Stomach (tissue), 9 donors: ENCODE results near the gene AGA. TPM values are rescaled to one million over a fixed set of nuclear protein-coding genes. Genes with fewer than 3 reads are reported as not detected.

ENCODE experiments used
- DNase-seq, 2 donors: peaks; one replicate each; pipeline versions ENCODE4 v3.0.0 to v3.0.0-alpha.2; 2013 to 2019
- H3K27ac ChIP-seq, 5 donors: fragments of 200-600 bp in 4 of 5; sonication (generic) in 4 of 5; one replicate each; pipeline ENCODE4 v1.5.1; 2013 to 2019; ENCODE audit warnings: mild to moderate bottlenecking in 1 of 5, moderate library complexity in 1 of 5
- H3K27me3 ChIP-seq, 3 donors: fragments of 200-600 bp; sonication (generic); one replicate each; pipeline ENCODE4 v1.5.1; 2017 to 2019; ENCODE audit warnings: mixed run types in 1 of 3
- H3K36me3 ChIP-seq, 4 donors: fragments of 200-600 bp; sonication (generic); 1 replicate in 3 of 4; 2 replicates in 1 of 4; pipeline ENCODE4 v1.5.1; 2016 to 2019
- H3K4me1 ChIP-seq, 4 donors: fragments of 200-600 bp; sonication (generic); one replicate each; pipeline ENCODE4 v1.5.1; 2016 to 2019
- H3K4me3 ChIP-seq, 4 donors: fragments of 200-600 bp; sonication (generic) in 3 of 4; one replicate each; pipeline ENCODE4 v1.5.1; 2016 to 2019; ENCODE audit warnings: mild to moderate bottlenecking in 1 of 4
- H3K9me3 ChIP-seq, 4 donors: fragments of 200-600 bp; sonication (generic); one replicate each; pipeline ENCODE4 v1.5.1; 2016 to 2019
- CTCF ChIP-seq, 7 experiments: fragments of 450-650 bp in 4 of 7; fragments of 200-600 bp in 3 of 7; sonication (generic) in 3 of 7; IDR thresholded peaks; one replicate each; pipeline ENCODE4 v1.5.1; 2016 to 2019; ENCODE audit warnings: antibody characterized with exemption in 7 of 7, control low read depth in 2 of 7, mild to moderate bottlenecking in 1 of 7
- EP300 ChIP-seq: sonication (generic); formaldehyde crosslinking; IDR thresholded peaks from one replicate; pipeline ENCODE4 v1.6.1; 2017; ENCODE audit warnings: antibody characterized with exemption
- POLR2A ChIP-seq, 4 donors: fragments of 450-650 bp; IDR thresholded peaks; one replicate each; pipeline ENCODE4 v1.6.1; 2016; ENCODE audit warnings: antibody characterized with exemption in 4 of 4, control low read depth in 2 of 4, mild to moderate bottlenecking in 1 of 4, moderate library complexity in 1 of 4
- POLR2AphosphoS5 ChIP-seq, 3 donors: sonication (generic); formaldehyde crosslinking; IDR thresholded peaks; one replicate each; pipeline ENCODE4 v1.6.1; 2016; ENCODE audit warnings: antibody characterized with exemption in 3 of 3
- WGBS, 5 donors: extraction: QIAGEN DNeasy Blood & Tissue Kit in 3 of 5; methylation state at CpG; one replicate each; pipeline versions ENCODE4 v1.1.5 to v1.1.7; 2013 to 2018; 5-methylcytosine and 5-hydroxymethylcytosine counted together
- intact Hi-C: fragments of 100-400 bp; cut with DNase I; formaldehyde crosslinking; loops from one replicate; pipeline ENCODE4 v1.15.1; 2023; ENCODE audit warnings: low total_unique reads
- polyA plus RNA-seq, 3 donors: library from polyadenylated mRNA; stranded (reverse); fragments of 200-250 nt; gene quantifications; one replicate each; pipeline ENCODE4 v1.2.3, GENCODE V29; 2013
- total RNA-seq, 5 donors: library from RNA; depleted of rRNA; stranded (reverse); fragments of >200 nt; gene quantifications; one replicate each; pipeline versions ENCODE4 v1.1.0 to v1.2.3, GENCODE V29; 2014 to 2016
- donor health status: healthy with polysubstance abuse.
- donor health status: Bipolar disorder and iron deficiency.
- donor health status: healthy.

The AGA gene
- total and polyA plus RNA-seq, 8 donors, result 2.3 to 36.4 (median 7.3) TPM

GRCh38 chr4:177455561-177455970, 13.3 kb upstream of the AGA start:
- no peaks in the 10 kb centered on the region for H3K9me3 ChIP-seq
- H3K4me3 ChIP-seq, result no peak overlapping the region
- H3K4me1 ChIP-seq, result no peaks in the 10 kb centered on the region
- H3K36me3 ChIP-seq, result no peaks in the 10 kb centered on the region
- DNase-seq, result peak in 1 of 2 donors; percentile 65
- H3K27ac ChIP-seq, result no peak overlapping the region
- intact Hi-C loops, result no loop called here
- no peak for TF ChIP-seq POLR2AphosphoS5 (IDR thresholded peaks at IDR 0.05)
- TF ChIP-seq EP300, result no peak
- TF ChIP-seq CTCF (IDR thresholded peaks at IDR 0.05), result no peak
- TF ChIP-seq POLR2A (IDR thresholded peaks at IDR 0.05), result no peak
- H3K27me3 ChIP-seq, result no peaks in the 10 kb centered on the region
- 26 to 39% (median 33%) methylated on average over 6 of the region's 6 CpGs for WGBS, 5 donors

- Histone ChIP-seq H3K4me1 (no peaks in the 10 kb centered on the region), H3K27me3 (no peaks in the 10 kb centered on the region), H3K4me3 (no peak overlapping the region), H3K36me3 (no peaks in the 10 kb centered on the region), H3K27ac (no peak overlapping the region), H3K9me3 (no peaks in the 10 kb centered on the region)
- no peak for DNase-seq
- intact Hi-C loops, result no loop called here
- no peak for TF ChIP-seq POLR2A (IDR thresholded peaks at IDR 0.05)
- TF ChIP-seq EP300, result no peak
- no peak for TF ChIP-seq POLR2AphosphoS5 (IDR thresholded peaks at IDR 0.05)
- TF ChIP-seq CTCF (IDR thresholded peaks at IDR 0.05), result no peak
These were observed 10.9 kb upstream of the AGA start for GRCh38 chr4:177453116-177453515.

- Histone ChIP-seq H3K4me1 (no peaks in the 10 kb centered on the region), H3K4me3 (no peak overlapping the region), H3K9me3 (no peaks in the 10 kb centered on the region), H3K27ac (no peak overlapping the region), H3K36me3 (no peaks in the 10 kb centered on the region), H3K27me3 (no peaks in the 10 kb centered on the region)
- no peak for TF ChIP-seq POLR2A (IDR thresholded peaks at IDR 0.05)
- no peak for TF ChIP-seq EP300
- no peak for TF ChIP-seq POLR2AphosphoS5 (IDR thresholded peaks at IDR 0.05)
- no peak for TF ChIP-seq CTCF (IDR thresholded peaks at IDR 0.05)
- DNase-seq, result no peak
- intact Hi-C loops, result no loop called here
- 78 to 97% (median 88%) methylated on average over 1 of the region's 1 CpG for WGBS, 5 donors
These were observed 8.9 kb upstream of the AGA start for GRCh38 chr4:177451108-177451500.

GRCh38 chr4:177450426-177451107, 8.3 kb upstream of the AGA start:
- Histone ChIP-seq H3K4me1 (no peaks in the 10 kb centered on the region), H3K27ac (no peak overlapping the region), H3K36me3 (no peaks in the 10 kb centered on the region), H3K4me3 (no peak overlapping the region), H3K27me3 (no peaks in the 10 kb centered on the region), H3K9me3 (no peaks in the 10 kb centered on the region)
- TF ChIP-seq EP300 (no peak), CTCF (IDR thresholded peaks at IDR 0.05) (no peak), POLR2AphosphoS5 (IDR thresholded peaks at IDR 0.05) (no peak), POLR2A (IDR thresholded peaks at IDR 0.05) (no peak)
- intact Hi-C loops, result no loop called here
- no peak for DNase-seq
- WGBS, 5 donors, result 88 to 95% (median 93%) methylated on average over 4 of the region's 4 CpGs
